ENCODE data around the gene MZB1. TPM values are rescaled to one million over a fixed set of nuclear protein-coding genes. Genes with fewer than 3 reads are reported as not detected.
"Not testable (repeated sequence)": the region's sequence is repeated elsewhere in the genome, so short reads cannot be mapped to it uniquely, and the experiment has no call there.

MZB1 gene
- total and polyA plus RNA-seq, 2 donors = 380 to 400 TPM

GRCh38 chr5:139415221-139415861, 25.6 kb upstream of the MZB1 start:
- Histone ChIP-seq H3K27me3 (ENCODE audit: control insufficient read depth in 2 of 2, insufficient read depth in 1 of 2, low read length in 1 of 2) (no peaks in the 10 kb centered on the region), H3K36me3 (ENCODE audit: control insufficient read depth in 2 of 2, insufficient read depth in 2 of 2, low read length in 1 of 2) (peaks cover 8 to 12% of the 10 kb centered on the region in 2 donors), H3K4me3 (ENCODE audit: low read length in 2 of 2) (no peak overlapping the region), H3K27ac (ENCODE audit: low read depth in 1 of 2, low read length in 1 of 2) (no peak overlapping the region), H3K9me3 (ENCODE audit: control insufficient read depth in 2 of 2, insufficient read depth in 1 of 2, low read length in 1 of 2) (no peaks in the 10 kb centered on the region), H3K4me1 (ENCODE audit: control insufficient read depth in 2 of 2, insufficient read depth in 2 of 2, low read length in 2 of 2) (peaks cover 2 to 17% of the 10 kb centered on the region in 2 donors)
- DNase-seq (ENCODE audit: low read depth in 6 of 9, low spot score in 9 of 9) = no peak
- WGBS = 82% methylated on average over 8 of the region's 8 CpGs

GRCh38 chr5:139414581-139415130, 24.9 kb upstream of the MZB1 start:
- WGBS = 81% methylated on average over 9 of the region's 9 CpGs
- DNase-seq (ENCODE audit: low read depth in 6 of 9, low spot score in 9 of 9) = no peak
- Histone ChIP-seq H3K4me1 (ENCODE audit: control insufficient read depth in 2 of 2, insufficient read depth in 2 of 2, low read length in 2 of 2) (peaks cover 2 to 17% of the 10 kb centered on the region in 2 donors), H3K36me3 (ENCODE audit: control insufficient read depth in 2 of 2, insufficient read depth in 2 of 2, low read length in 1 of 2) (peaks cover 8 to 12% of the 10 kb centered on the region in 2 donors), H3K4me3 (ENCODE audit: low read length in 2 of 2) (no peak overlapping the region), H3K27ac (ENCODE audit: low read depth in 1 of 2, low read length in 1 of 2) (no peak overlapping the region), H3K9me3 (ENCODE audit: control insufficient read depth in 2 of 2, insufficient read depth in 1 of 2, low read length in 1 of 2) (no peaks in the 10 kb centered on the region), H3K27me3 (ENCODE audit: control insufficient read depth in 2 of 2, insufficient read depth in 1 of 2, low read length in 1 of 2) (no peaks in the 10 kb centered on the region)

GRCh38 chr5:139413963-139414362, 24.2 kb upstream of the MZB1 start:
- no peak overlapping the region for H3K4me3 ChIP-seq (ENCODE audit: low read length in 2 of 2)
- peaks cover 2 to 17% of the 10 kb centered on the region in 2 donors for H3K4me1 ChIP-seq (ENCODE audit: control insufficient read depth in 2 of 2, insufficient read depth in 2 of 2, low read length in 2 of 2)
- no peak for DNase-seq (ENCODE audit: low read depth in 6 of 9, low spot score in 9 of 9)
- H3K27me3 ChIP-seq (ENCODE audit: control insufficient read depth in 2 of 2, insufficient read depth in 1 of 2, low read length in 1 of 2) = no peaks in the 10 kb centered on the region
- H3K36me3 ChIP-seq (ENCODE audit: control insufficient read depth in 2 of 2, insufficient read depth in 2 of 2, low read length in 1 of 2) = peaks cover 4 to 7% of the 10 kb centered on the region in 2 donors
- WGBS = 94% methylated on average over 6 of the region's 6 CpGs
- H3K9me3 ChIP-seq (ENCODE audit: control insufficient read depth in 2 of 2, insufficient read depth in 1 of 2, low read length in 1 of 2) = no peaks in the 10 kb centered on the region
- no peak overlapping the region for H3K27ac ChIP-seq (ENCODE audit: low read depth in 1 of 2, low read length in 1 of 2)

- Histone ChIP-seq H3K27me3 (ENCODE audit: control insufficient read depth in 2 of 2, insufficient read depth in 1 of 2, low read length in 1 of 2) (no peaks in the 10 kb centered on the region), H3K9me3 (ENCODE audit: control insufficient read depth in 2 of 2, insufficient read depth in 1 of 2, low read length in 1 of 2) (no peaks in the 10 kb centered on the region), H3K36me3 (ENCODE audit: control insufficient read depth in 2 of 2, insufficient read depth in 2 of 2, low read length in 1 of 2) (no peaks in the 10 kb centered on the region), H3K4me3 (ENCODE audit: low read length in 2 of 2) (no peak overlapping the region), H3K27ac (ENCODE audit: low read depth in 1 of 2, low read length in 1 of 2) (no peak overlapping the region), H3K4me1 (ENCODE audit: control insufficient read depth in 2 of 2, insufficient read depth in 2 of 2, low read length in 2 of 2) (peaks cover 2 to 17% of the 10 kb centered on the region in 2 donors)
- 98% methylated on average over 6 of the region's 6 CpGs for WGBS
- DNase-seq (ENCODE audit: low read depth in 6 of 9, low spot score in 9 of 9) = no peak
Observed at GRCh38 chr5:139413153-139413552, 23.4 kb upstream of the MZB1 start.

GRCh38 chr5:139410993-139411828, 21.5 kb upstream of the MZB1 start:
- no peaks in the 10 kb centered on the region for H3K9me3 ChIP-seq (ENCODE audit: control insufficient read depth in 2 of 2, insufficient read depth in 1 of 2, low read length in 1 of 2)
- H3K27me3 ChIP-seq (ENCODE audit: control insufficient read depth in 2 of 2, insufficient read depth in 1 of 2, low read length in 1 of 2) = no peaks in the 10 kb centered on the region
- H3K27ac ChIP-seq (ENCODE audit: low read depth in 1 of 2, low read length in 1 of 2) = no peak overlapping the region
- H3K4me3 ChIP-seq (ENCODE audit: low read length in 2 of 2) = no peak overlapping the region
- peaks cover 2 to 14% of the 10 kb centered on the region in 2 donors for H3K4me1 ChIP-seq (ENCODE audit: control insufficient read depth in 2 of 2, insufficient read depth in 2 of 2, low read length in 2 of 2)
- no peaks in the 10 kb centered on the region for H3K36me3 ChIP-seq (ENCODE audit: control insufficient read depth in 2 of 2, insufficient read depth in 2 of 2, low read length in 1 of 2)
- DNase-seq (ENCODE audit: low read depth in 6 of 9, low spot score in 9 of 9) = no peak
- 96% methylated on average over 17 of the region's 17 CpGs for WGBS

GRCh38 chr5:139410121-139410992, 20.6 kb upstream of the MZB1 start:
- H3K9me3 ChIP-seq (ENCODE audit: control insufficient read depth in 2 of 2, insufficient read depth in 1 of 2, low read length in 1 of 2) = no peaks in the 10 kb centered on the region
- H3K36me3 ChIP-seq (ENCODE audit: control insufficient read depth in 2 of 2, insufficient read depth in 2 of 2, low read length in 1 of 2) = no peaks in the 10 kb centered on the region
- no peaks in the 10 kb centered on the region for H3K27me3 ChIP-seq (ENCODE audit: control insufficient read depth in 2 of 2, insufficient read depth in 1 of 2, low read length in 1 of 2)
- no peak for DNase-seq (ENCODE audit: low read depth in 6 of 9, low spot score in 9 of 9)
- H3K4me1 ChIP-seq (ENCODE audit: control insufficient read depth in 2 of 2, insufficient read depth in 2 of 2, low read length in 2 of 2) = peaks cover 2 to 11% of the 10 kb centered on the region in 2 donors
- 90% methylated on average over 6 of the region's 6 CpGs for WGBS
- H3K27ac ChIP-seq (ENCODE audit: low read depth in 1 of 2, low read length in 1 of 2) = no peak overlapping the region
- H3K4me3 ChIP-seq (ENCODE audit: low read length in 2 of 2) = no peak overlapping the region

GRCh38 chr5:139409116-139409515, 19.4 kb upstream of the MZB1 start:
- H3K9me3 ChIP-seq (ENCODE audit: control insufficient read depth in 2 of 2, insufficient read depth in 1 of 2, low read length in 1 of 2); DNase-seq (ENCODE audit: low read depth in 6 of 9, low spot score in 9 of 9); H3K27me3 ChIP-seq (ENCODE audit: control insufficient read depth in 2 of 2, insufficient read depth in 1 of 2, low read length in 1 of 2); H3K36me3 ChIP-seq (ENCODE audit: control insufficient read depth in 2 of 2, insufficient read depth in 2 of 2, low read length in 1 of 2); H3K4me3 ChIP-seq (ENCODE audit: low read length in 2 of 2); H3K4me1 ChIP-seq (ENCODE audit: control insufficient read depth in 2 of 2, insufficient read depth in 2 of 2, low read length in 2 of 2); H3K27ac ChIP-seq (ENCODE audit: low read depth in 1 of 2, low read length in 1 of 2): not testable (repeated sequence)
- WGBS = 86% methylated on average over 5 of the region's 5 CpGs

- no peaks in the 10 kb centered on the region for H3K27me3 ChIP-seq (ENCODE audit: control insufficient read depth in 2 of 2, insufficient read depth in 1 of 2, low read length in 1 of 2)
- H3K9me3 ChIP-seq (ENCODE audit: control insufficient read depth in 2 of 2, insufficient read depth in 1 of 2, low read length in 1 of 2) = peaks cover 0 to 4% of the 10 kb centered on the region in 2 donors
- no peak overlapping the region for H3K27ac ChIP-seq (ENCODE audit: low read depth in 1 of 2, low read length in 1 of 2)
- peaks cover 9 to 13% of the 10 kb centered on the region in 2 donors for H3K4me1 ChIP-seq (ENCODE audit: control insufficient read depth in 2 of 2, insufficient read depth in 2 of 2, low read length in 2 of 2)
- WGBS = 97% methylated on average over 7 of the region's 7 CpGs
- H3K36me3 ChIP-seq (ENCODE audit: control insufficient read depth in 2 of 2, insufficient read depth in 2 of 2, low read length in 1 of 2) = no peaks in the 10 kb centered on the region
- no peak overlapping the region for H3K4me3 ChIP-seq (ENCODE audit: low read length in 2 of 2)
- DNase-seq (ENCODE audit: low read depth in 6 of 9, low spot score in 9 of 9) = no peak
Observed at GRCh38 chr5:139408191-139408590, 18.5 kb upstream of the MZB1 start.

Data from thymus (tissue), 11 donors.